Adipose tissue (tissue), 3 donors: Measurements from ENCODE around the gene LHX1. TPM values are rescaled to one million over a fixed set of nuclear protein-coding genes. Genes with fewer than 3 reads are reported as not detected.

Experiments used
- H3K27ac ChIP-seq: one replicate; pipeline ENCODE4 v1.5.1; 2013; ENCODE audit warnings: low read depth, low read length
- WGBS, 3 donors: extraction: QIAGEN DNeasy Blood & Tissue Kit; methylation state at CpG; one replicate each; pipeline ENCODE4 v1.1.7; 2013; 5-methylcytosine and 5-hydroxymethylcytosine counted together
- polyA plus RNA-seq, 3 donors: library from polyadenylated mRNA; stranded (reverse); fragments of 200-250 nt; gene quantifications; one replicate each; pipeline ENCODE4 v1.2.3, GENCODE V29; 2013
- donor health status: healthy with polysubstance abuse.
- donor health status: Bipolar disorder and iron deficiency.
- donor health status: healthy.

LHX1 gene
- polyA plus RNA-seq = not detected

GRCh38 chr17:36937001-36937958 lies at the start of gene LHX1:
TSS of gene LHX1 (plus strand) at chr17:36937475. CDS start at chr17:36938198, 723 bp downstream.
- H3K27ac ChIP-seq = no peak within 1 kb of the TSS
- 2 to 3% (median 3%) methylated on average over 72 to 75 of the region's 75 CpGs for WGBS, 3 donors

GRCh38 chr17:36888236-36888951 lies 48.9 kb upstream of the LHX1 start:
- H3K27ac ChIP-seq = no peak overlapping the region
- WGBS, 3 donors = 66 to 76% (median 68%) methylated on average over 8 of the region's 8 CpGs

- WGBS, 3 donors = 41 to 57% (median 48%) methylated on average over 8 of the region's 8 CpGs
- no peak overlapping the region for H3K27ac ChIP-seq
These were observed 47.4 kb upstream of the LHX1 start for GRCh38 chr17:36889770-36890349.

- no peak overlapping the region for H3K27ac ChIP-seq
- WGBS, 3 donors = 57 to 60% (median 59%) methylated on average over 12 to 13 of the region's 13 CpGs
These were observed 46.7 kb upstream of the LHX1 start for GRCh38 chr17:36890398-36891168.

GRCh38 chr17:36892112-36892838 lies 45.0 kb upstream of the LHX1 start:
- no peak overlapping the region for H3K27ac ChIP-seq
- 81 to 87% (median 86%) methylated on average over 7 of the region's 7 CpGs for WGBS, 3 donors

- 85 to 91% (median 85%) methylated on average over 9 of the region's 9 CpGs for WGBS, 3 donors
These were observed 43.1 kb upstream of the LHX1 start for GRCh38 chr17:36894177-36894576.

GRCh38 chr17:36894925-36895324 lies 42.4 kb upstream of the LHX1 start:
- 86 to 88% (median 86%) methylated on average over 5 of the region's 5 CpGs for WGBS, 3 donors
- H3K27ac ChIP-seq = no peak overlapping the region

More at GRCh38 chr17:36894177-36894576, 43.1 kb upstream of the LHX1 start:
- H3K27ac ChIP-seq = no peak overlapping the region

- WGBS, 3 donors = 59 to 69% (median 63%) methylated on average over 7 of the region's 7 CpGs
- H3K27ac ChIP-seq = no peak overlapping the region
These were observed 37.8 kb upstream of the LHX1 start for GRCh38 chr17:36899250-36900159.

- WGBS, 3 donors = 70 to 80% (median 77%) methylated on average over 7 of the region's 7 CpGs
- H3K27ac ChIP-seq = no peak overlapping the region
These were observed 37.1 kb upstream of the LHX1 start for GRCh38 chr17:36900160-36900512.

GRCh38 chr17:36901506-36901905 lies 35.8 kb upstream of the LHX1 start:
- WGBS, 3 donors = 43 to 60% (median 58%) methylated on average over 14 of the region's 14 CpGs
- H3K27ac ChIP-seq = no peak overlapping the region

- 61 to 76% (median 66%) methylated on average over 10 of the region's 10 CpGs for WGBS, 3 donors
- no peak overlapping the region for H3K27ac ChIP-seq
These were observed 29.9 kb upstream of the LHX1 start for GRCh38 chr17:36907407-36907806.

- no peak overlapping the region for H3K27ac ChIP-seq
- 63 to 70% (median 68%) methylated on average over 5 of the region's 5 CpGs for WGBS, 3 donors
These were observed 26.8 kb upstream of the LHX1 start for GRCh38 chr17:36910513-36910912.

- 35 to 64% (median 58%) methylated on average over 3 of the region's 3 CpGs for WGBS, 3 donors
- no peak overlapping the region for H3K27ac ChIP-seq
These were observed 26.3 kb upstream of the LHX1 start for GRCh38 chr17:36911001-36911400.

GRCh38 chr17:36913132-36913531 lies 24.1 kb upstream of the LHX1 start:
- H3K27ac ChIP-seq = no peak overlapping the region
- 43 to 47% (median 44%) methylated on average over 4 to 5 of the region's 5 CpGs for WGBS, 3 donors

GRCh38 chr17:36918211-36918691 lies 19.0 kb upstream of the LHX1 start:
- 27 to 50% (median 32%) methylated on average over 3 of the region's 3 CpGs for WGBS, 3 donors
- no peak overlapping the region for H3K27ac ChIP-seq

GRCh38 chr17:36919407-36919968 lies 17.8 kb upstream of the LHX1 start:
- H3K27ac ChIP-seq = no peak overlapping the region
- 74 to 79% (median 76%) methylated on average over 7 of the region's 7 CpGs for WGBS, 3 donors
